Hematopoietic multipotent progenitor cell (in vitro differentiated cells): ENCODE results near the gene TSPAN7. TPM values are rescaled to one million over a fixed set of nuclear protein-coding genes. Genes with fewer than 3 reads are reported as not detected.
A peak's percentile ranks its signal among the peaks of the same experiment; 100 is the strongest.

ENCODE experiments used
- DNase-seq, 3 donors: peaks; one replicate each; pipeline ENCODE4 v3.0.0-alpha.2; 2011 to 2015; ENCODE audit warnings: low read depth in 2 of 3, low spot score in 2 of 3
- total RNA-seq: library from RNA; depleted of rRNA; stranded (reverse); fragments of >200 nt; gene quantifications from one replicate; pipeline ENCODE4 v1.2.3, GENCODE V29; 2012

The TSPAN7 gene, protein sequence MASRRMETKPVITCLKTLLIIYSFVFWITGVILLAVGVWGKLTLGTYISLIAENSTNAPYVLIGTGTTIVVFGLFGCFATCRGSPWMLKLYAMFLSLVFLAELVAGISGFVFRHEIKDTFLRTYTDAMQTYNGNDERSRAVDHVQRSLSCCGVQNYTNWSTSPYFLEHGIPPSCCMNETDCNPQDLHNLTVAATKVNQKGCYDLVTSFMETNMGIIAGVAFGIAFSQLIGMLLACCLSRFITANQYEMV
- total RNA-seq, result 2.4 TPM

DNA sequence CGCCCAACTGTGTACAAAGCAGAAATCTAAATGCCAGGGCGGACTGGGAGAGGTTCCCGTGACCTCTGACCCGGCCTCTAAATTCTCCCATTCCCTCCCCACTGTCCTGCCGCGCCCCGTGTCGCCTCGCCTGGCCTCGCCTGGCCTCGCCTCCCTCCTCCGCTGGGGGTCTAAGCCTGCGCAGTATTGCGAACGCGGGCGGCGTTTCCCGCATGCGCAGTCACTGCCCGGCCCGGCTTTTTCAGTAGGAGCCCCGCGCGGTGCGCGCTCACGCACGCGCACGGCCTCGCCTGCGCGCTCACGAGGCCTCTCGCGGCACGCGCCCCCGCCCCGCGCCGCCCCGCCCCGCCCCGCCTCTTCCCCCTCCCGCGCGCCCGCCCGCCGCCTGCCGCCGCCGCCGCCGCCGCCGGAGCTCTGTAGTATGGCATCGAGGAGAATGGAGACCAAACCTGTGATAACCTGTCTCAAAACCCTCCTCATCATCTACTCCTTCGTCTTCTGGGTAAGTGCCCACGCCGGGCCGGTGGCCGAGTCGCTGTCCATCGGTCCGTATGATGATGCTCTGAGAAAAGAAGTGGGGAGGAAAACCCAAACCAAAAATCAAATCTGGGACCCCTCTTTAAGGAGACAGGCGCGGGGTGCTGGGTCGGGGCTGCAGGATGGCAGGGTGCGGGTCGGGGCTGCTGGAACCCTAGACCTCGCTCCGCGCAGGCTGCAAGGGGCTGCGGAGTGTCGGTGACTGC is at the start of gene TSPAN7:
Gene TSPAN7, plus strand, starts transcription at position 417 of the 743 bp plus-strand sequence. Its CDS starts 5 bp downstream, at position 422.
- DNase-seq, result peak; percentile 64 to 77 (median 75)

DNA sequence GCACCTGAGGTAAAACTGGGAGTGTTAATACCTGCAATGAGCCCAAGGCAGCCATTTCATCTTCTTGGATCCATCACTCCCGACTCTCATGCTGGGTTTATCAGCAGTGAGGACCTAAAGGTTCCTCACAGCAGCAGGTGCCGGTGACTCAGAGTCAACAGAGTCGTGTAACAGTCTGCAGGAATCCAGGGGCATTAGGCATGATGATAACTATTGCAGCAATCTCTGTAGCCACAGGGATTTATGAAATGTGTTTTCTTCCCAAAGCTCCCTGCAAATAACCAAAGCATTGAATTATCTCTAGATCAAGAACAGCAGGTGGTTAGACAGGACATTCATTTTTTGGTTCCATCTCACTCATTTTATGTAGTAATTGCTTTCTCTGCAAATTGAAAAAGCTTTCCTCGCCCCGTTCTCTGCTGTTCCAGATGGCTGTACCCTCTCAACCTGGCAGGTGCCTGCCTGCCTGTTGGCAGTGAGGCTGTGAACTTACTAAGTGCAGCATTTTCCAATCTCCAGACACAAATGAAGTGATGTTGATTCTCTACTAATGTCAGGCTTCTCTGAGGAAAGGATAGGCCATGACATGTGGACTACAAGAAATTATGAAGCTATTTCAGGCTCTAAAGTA is 48.1 kb upstream of the TSPAN7 start:
- DNase-seq, result no peak

DNA sequence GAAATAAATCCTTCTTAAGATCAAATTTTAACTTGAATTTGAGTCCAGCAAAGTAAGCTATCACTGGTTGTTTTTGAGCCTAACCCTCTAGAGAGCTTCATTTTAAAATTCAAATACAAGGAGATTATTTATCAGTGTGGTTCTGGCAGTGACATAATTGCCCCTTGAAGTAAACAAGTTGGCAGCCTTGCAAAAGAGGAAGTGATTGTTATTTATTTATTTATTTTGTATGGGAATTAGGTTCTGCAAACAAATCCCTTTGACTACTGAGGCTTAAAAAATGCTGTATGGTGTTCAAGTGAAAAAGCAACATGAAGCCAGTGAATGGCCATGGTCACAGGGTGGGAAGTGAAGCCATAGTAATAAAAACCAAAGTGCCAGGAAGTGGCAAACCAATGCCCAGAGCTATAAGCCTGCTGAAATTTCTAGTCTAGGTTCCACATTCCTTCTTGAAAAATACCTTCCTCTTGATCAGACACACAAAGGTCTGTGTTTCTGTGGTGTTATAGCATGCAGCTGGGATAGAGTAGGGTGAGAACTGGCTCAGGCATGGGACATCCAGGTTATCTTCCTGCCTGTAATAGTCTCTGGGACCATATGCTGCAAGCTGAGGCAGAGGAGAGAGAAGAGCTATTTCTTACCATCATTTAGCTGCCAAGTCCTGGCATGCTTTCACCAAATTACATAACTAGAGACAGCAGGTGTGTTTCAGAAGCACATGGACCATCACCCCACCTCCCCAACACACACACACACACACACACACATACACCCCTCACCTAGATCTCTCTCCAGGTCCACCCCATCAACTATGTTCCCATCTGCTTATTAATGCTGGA is 47.1 kb upstream of the TSPAN7 start:
- DNase-seq, result peak in 2 of 3 donors; percentile 8 to 19

DNA sequence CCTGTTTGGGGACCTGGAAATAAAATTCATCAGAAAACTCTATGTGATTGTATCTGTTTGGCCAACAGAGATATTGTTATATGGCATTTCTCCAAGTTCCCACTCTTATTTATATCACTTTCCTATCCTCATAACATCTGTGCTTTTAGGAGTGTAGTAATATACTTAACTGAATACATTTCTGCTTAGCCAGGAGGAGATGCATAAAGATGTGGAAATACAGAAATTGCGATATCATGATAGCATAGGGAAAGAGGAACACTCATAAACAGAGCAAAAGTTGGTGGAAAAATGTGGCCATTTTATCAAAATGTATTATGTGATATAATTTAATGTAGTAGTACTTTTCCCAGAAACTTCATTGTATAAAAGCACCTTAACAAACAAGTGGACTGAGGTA is 46.1 kb upstream of the TSPAN7 start:
- no peak for DNase-seq

DNA sequence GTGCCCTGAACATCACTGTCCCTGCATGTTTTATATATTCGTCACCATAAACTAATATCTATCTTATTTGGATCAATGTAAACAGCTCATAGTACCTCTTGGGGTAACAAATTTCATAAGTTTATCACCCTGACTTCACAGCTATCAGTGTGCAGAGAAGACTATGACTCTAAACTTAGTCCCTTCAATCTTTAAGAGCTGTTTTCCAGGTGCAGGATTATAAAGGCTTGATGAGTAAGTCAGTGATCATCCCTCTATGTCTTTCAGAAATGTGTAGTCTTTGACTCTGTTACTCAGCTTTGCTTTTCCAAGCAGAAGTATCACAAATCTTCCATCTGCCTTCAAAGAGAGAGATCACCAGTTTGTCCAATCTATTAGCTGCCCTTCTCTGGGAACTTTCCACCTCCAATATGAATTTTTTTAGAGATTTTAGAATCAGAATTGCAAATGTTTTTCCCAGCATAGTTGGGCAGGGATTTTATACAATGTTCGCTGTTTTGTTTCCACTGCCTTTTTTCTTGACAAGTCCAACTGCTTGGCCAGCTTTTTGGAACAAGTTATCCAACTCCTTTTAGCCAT is 45.1 kb upstream of the TSPAN7 start:
- DNase-seq, result no peak

DNA sequence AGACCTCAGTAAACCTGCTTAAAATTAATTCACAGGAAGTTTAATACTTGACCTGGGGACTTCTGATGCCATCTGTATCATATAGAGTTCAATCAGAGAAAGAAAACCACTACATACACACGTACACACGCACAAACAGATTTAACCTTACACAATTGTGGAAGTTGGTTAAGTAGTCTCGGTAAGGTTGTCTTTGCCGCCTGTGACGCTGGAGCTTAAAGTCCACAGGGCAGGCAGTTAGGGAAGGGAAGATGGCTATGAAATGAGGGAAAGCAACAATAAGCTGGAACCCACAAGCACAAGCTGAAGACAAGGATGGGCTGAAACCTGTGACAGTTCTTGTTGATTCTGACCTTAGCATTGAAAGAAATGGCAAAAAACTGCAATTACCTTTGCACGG is 41.7 kb upstream of the TSPAN7 start:
- no peak for DNase-seq

DNA sequence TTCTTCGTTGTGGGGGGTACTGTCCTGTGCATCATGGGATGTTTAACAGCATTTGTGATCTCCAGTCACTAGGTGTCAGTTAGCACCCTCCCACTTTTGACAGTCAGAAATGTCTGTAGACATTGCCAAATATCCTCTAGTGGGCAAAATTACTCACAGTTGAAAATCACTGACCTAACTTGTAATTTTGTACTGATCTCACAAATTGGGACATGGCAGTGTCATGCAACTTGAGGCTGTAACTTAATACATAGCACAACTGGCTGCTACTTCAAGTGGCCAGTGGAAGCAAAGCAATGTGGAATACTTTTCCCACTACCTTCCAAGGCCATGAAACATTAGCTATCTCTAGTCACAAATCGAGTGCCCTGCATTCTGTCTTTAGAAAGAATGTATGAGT is 23.2 kb upstream of the TSPAN7 start:
- DNase-seq, result no peak

DNA sequence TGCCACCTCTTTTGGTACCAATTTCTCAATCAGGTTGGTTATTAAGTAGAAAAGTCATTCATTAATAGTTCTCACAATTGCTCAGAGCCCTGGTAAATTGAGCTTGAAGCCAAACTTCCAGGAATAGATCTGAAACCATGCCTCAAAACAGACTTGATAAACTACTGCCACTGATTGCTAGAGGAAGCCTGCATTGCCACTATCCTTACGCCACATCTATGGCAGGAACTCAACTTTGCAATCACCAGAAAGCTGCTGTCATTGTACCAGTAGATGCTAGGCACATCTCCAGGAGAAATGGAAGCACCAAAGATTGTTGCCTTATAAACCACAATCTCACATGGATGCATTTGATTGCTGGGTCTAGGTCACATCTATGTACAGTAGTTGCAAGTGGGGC is 21.6 kb upstream of the TSPAN7 start:
- DNase-seq, result no peak

DNA sequence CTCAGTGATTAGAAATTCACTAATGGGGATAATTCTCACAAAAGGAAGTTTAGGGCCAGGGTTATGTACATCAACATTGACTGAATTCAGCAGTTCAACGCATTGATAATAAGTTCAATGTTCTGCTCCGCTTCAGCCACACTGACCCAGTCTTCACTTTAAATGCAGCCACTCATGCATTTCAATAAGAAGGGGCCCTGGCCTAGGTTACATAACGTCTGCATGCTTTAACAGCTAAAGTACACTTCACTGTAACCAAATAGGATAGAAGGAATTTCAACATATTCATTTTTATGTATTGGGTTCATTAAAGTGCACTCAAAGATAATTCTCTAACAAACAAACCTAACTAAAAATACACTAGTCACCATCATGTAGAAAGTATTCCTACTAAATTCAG is 12.8 kb upstream of the TSPAN7 start:
- DNase-seq, result no peak

DNA sequence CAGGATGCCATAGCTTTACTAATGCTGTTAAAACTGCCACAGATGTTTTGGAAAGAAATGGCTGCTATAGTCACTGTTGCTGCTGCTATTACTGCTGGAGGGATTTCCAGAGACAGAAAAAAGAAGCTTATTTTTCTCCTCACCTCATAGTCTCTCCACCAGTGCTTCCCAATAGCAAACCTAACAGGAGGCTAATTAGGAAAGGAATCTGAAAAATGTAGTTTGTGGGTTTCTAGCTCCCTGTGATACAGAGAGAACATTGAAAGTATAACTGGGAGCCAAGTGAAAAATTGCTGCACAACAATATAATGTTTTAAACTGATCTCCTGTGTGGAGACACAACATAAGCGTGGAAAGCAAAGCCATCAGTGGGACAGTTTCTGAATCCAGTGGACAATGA is 8.6 kb upstream of the TSPAN7 start:
- no peak for DNase-seq

DNA sequence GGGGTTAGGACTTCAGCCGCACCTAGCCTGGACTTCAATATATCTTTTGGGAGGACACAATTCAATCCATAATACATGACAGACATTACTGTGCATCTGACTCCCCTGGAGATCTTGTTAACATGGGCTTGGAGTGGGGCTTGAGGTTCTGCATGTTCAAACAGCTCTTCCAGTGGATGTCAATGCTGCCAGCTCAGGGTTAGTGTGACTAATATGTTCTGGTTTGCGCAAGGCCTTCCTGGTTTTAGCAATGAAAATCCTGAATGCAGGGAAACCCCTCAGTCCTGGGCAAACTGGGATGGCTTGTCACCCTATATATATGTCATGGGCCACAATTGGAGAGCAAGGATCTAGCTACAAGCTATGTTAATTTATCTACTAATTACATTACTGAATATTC is 2.7 kb upstream of the TSPAN7 start:
- DNase-seq, result no peak

DNA sequence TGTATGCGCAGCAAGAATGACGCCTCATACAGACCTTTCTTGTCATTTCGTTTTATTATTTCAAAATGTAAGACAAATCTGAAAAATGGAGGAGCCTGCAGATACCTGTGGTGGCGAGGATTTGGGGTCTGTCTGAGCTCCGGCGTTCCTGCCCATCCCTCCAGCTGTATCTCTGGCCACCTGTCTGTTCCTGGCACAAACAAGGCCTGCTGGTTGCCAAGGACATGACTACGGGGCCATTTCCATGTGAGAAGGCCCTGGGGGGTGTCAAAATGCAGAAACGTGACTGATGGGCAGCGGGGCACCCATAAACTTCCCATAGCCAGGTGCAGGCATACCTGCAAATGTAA is 591 bp upstream of the TSPAN7 start:
- DNase-seq, result no peak

DNA sequence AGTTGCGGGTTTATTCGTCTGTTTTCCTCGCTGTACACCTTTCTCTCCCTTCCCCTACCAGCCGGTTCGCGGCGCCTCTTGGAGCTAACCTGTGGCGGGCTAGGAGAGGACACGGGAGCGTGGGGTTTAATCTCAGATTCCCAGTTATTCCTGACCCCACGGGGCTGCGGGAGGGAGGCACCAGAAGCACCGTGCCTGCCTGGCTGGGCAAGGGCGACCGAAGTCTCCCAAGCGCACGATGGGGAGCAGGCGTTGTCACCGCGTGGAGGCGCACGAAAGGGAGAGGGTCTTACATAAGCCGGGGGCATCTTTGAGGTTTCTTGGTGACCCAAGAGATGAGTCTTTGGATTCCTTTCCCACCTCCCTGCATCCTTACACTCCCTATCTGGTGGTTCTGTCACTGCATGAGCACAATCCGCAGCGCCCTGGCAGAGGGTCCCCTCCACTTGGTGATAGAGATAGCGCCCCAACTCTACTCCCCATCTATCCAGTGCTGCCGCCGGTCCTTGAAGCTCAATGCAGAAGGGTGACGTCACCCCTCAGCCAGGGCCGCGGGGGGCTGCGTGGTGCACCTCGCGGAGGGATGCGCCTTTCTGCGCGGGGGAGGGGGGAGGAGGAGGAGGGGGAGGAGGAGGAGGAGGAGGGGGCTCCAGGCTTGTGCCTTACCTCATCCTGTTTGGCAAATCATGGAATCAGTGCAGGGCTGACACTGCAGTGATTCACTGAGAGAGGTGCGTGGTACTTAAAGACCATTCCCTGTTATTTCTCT is 793 bp downstream of the TSPAN7 start:
- DNase-seq, result peak in 2 of 3 donors; percentile 18

DNA sequence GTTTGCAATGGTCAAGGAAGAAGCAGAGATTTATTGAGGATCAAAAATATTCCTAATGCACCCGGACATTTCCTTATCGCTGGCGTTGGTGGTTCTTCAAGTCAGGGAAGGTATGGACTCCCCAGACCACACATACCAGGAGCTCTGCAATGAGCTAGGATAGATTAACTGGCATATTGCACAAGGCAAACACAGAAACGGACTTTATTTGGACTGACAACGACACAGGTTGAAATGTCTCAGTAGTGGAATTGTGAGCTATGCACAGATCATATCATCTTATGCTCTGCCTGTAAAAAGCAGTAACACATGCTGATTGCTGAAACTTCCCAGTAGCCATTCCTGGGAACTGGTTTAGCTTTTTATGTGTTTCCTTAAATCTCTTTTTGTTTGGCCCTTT is 1.7 kb downstream of the TSPAN7 start:
- no peak for DNase-seq

DNA sequence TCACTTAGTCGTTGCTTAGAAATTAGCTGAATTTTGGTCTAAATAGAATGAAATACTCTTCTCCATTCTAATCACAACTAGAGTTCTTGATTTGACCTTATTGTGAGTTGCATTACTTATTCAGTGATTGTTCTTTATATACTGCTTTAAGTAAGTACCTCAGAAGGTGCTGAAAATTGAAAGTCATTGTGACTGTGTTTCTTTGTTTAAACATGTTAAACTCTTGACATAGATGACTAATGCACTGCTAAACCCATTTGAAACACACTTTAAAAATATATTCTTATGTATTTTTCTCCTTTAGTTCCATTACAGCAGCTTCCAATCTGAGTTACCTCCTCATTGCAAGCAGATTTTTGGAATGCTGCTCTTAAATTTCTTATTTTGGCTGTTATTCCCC is 9.1 kb downstream of the TSPAN7 start:
- DNase-seq, result no peak

DNA sequence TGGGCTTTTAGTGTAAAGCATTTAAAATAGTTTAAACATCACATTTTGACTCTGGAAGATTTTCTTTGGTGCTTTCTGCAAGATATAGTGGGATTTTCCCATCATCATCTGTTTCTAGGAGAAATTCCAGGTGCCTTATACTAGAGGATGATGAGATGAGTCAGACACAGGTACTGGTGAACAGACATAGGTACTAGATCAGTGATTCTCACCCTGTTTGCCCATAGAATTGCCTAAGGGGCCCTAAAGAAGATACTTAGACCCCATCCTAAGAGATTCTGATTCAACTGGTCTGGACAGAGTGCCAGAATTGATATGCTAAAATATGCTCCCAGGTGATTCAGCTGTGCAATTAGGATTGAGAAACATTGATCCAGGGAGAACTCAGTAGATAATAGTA is 9.7 kb downstream of the TSPAN7 start:
- DNase-seq, result no peak

DNA sequence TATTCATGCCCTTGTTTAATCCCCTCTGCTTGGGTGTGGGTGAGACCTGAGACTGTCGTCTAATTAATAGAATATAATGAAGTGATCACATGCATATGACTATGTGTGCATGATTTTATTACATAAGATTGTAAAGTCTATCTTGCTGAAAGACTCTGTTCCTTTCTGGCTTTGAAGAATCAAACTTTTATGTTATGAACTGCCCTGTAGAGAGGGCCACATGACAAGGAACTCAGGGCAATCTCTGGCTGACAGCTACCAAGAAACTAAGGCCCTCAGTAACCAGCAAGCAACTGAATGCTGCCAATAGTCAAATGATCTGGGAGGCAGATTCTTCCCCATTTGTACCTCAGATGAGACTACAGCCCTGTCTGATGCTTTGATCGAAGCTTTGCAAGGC is 13.5 kb downstream of the TSPAN7 start:
- DNase-seq, result no peak

DNA sequence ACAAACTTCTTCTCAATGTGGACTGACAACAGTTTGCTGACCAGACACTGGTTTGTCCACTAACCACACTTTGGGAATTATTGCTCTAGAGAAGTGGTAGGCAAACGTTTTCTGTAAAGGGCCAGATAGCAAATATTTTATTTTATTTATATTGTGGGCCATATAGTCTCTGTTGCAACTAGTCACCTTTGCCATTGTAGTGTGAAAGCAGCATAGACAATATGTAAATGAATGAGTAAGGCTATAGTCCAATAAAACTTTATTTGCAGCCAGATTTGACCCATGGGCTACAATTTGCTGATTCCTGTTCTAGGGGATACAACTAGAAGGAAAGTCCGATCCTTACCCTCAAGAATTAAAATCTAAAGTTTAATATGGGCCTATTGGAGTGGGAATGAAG is 14.5 kb downstream of the TSPAN7 start:
- no peak for DNase-seq

DNA sequence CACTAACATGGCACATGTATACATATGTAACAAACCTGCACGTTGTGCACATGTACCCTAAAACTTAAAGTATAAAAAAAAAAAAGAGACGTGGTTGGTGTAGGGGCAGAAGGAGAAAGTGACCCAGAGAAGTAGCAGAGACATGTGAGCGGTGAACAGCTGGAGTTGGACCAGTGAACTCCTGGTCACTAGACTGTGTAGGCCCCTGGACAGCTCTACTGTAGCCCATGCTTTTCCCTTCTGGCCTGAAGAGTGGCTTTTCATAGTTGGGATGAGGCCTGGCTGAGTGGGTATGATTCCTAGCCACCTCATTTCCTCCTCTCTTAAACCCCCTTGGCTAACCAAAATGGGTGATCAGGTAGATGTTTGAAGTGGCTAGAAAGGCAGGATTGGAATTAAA is 16.4 kb downstream of the TSPAN7 start:
- no peak for DNase-seq

DNA sequence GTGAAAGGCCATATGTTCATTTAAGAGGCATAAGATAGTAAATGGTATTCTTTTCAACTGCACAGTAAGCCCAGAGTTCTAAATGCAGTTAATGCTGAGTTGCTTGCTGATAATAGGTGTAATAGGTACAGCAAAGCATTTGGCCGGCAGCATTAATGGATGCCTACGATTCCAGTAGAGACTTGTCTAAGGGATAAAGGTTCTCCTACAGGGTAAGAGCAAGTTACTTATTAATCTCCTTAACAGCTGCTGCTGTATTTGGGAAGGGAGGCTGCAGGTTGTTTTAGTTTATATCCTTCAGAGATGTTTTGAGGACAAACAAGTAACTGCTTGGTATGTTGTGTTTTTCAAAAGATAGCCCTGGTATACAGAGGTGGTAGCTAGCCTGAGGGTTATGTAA is 16.8 kb downstream of the TSPAN7 start:
- DNase-seq, result no peak
